ENCODE data around the gene RNF7. TPM values are rescaled to one million over a fixed set of nuclear protein-coding genes. Genes with fewer than 3 reads are reported as not detected.

Gene RNF7
- total RNA-seq, 4 donors from 2014 or later, result 92.1 to 113 (median 106) TPM

GRCh38 chr3:141776885-141777284, 38.8 kb downstream of the RNF7 start:
- no peak for TF ChIP-seq CTCF (IDR thresholded peaks at IDR 0.05 in 4 of 5, conservative IDR thresholded peaks at IDR 0.05 in 1 of 5)
- TF ChIP-seq POLR2A (IDR thresholded peaks at IDR 0.05), result no peak
- Histone ChIP-seq H3K27ac (no peak overlapping the region), H3K4me3 (no peak overlapping the region), H3K9me3 (no peaks in the 10 kb centered on the region), H3K36me3 (no peaks in the 10 kb centered on the region), H3K27me3 (no peaks in the 10 kb centered on the region), H3K4me1 (no peaks in the 10 kb centered on the region)
- in situ Hi-C loops (cut with MboI; ENCODE audit: low sequenced_read_pairs in 4 of 4) (no loop called here), intact Hi-C loops (cut with DNase I; ENCODE audit: low total_unique reads) (no loop called here)
- DNase-seq (no peak), ATAC-seq (no peak)

- Histone ChIP-seq H3K9me3 (no peaks in the 10 kb centered on the region), H3K4me1 (no peaks in the 10 kb centered on the region), H3K27me3 (no peaks in the 10 kb centered on the region), H3K27ac (no peak overlapping the region), H3K4me3 (no peak overlapping the region), H3K36me3 (no peaks in the 10 kb centered on the region)
- TF ChIP-seq POLR2A (IDR thresholded peaks at IDR 0.05) (no peak), CTCF (IDR thresholded peaks at IDR 0.05 in 4 of 5, conservative IDR thresholded peaks at IDR 0.05 in 1 of 5) (no peak)
- no peak for DNase-seq
- intact Hi-C loops (cut with DNase I; ENCODE audit: low total_unique reads) (no loop called here), in situ Hi-C loops (cut with MboI; ENCODE audit: low sequenced_read_pairs in 4 of 4) (no loop called here)
- ATAC-seq, result no peak
These were observed 40.1 kb downstream of the RNF7 start for GRCh38 chr3:141777957-141778813.

- Histone ChIP-seq H3K4me3 (no peak overlapping the region), H3K4me1 (no peaks in the 10 kb centered on the region), H3K27me3 (no peaks in the 10 kb centered on the region), H3K27ac (no peak overlapping the region), H3K9me3 (no peaks in the 10 kb centered on the region), H3K36me3 (no peaks in the 10 kb centered on the region)
- ATAC-seq (no peak), DNase-seq (no peak)
- in situ Hi-C loops (cut with MboI; ENCODE audit: low sequenced_read_pairs in 4 of 4) (no loop called here), intact Hi-C loops (cut with DNase I; ENCODE audit: low total_unique reads) (no loop called here)
- TF ChIP-seq CTCF (IDR thresholded peaks at IDR 0.05 in 4 of 5, conservative IDR thresholded peaks at IDR 0.05 in 1 of 5) (no peak), POLR2A (IDR thresholded peaks at IDR 0.05) (no peak)
These were observed 41.6 kb downstream of the RNF7 start for GRCh38 chr3:141779667-141780066.

GRCh38 chr3:141782386-141782932, 44.4 kb downstream of the RNF7 start:
- TF ChIP-seq CTCF (IDR thresholded peaks at IDR 0.05 in 4 of 5, conservative IDR thresholded peaks at IDR 0.05 in 1 of 5) (no peak), POLR2A (IDR thresholded peaks at IDR 0.05) (no peak)
- Histone ChIP-seq H3K27me3 (no peaks in the 10 kb centered on the region), H3K36me3 (no peaks in the 10 kb centered on the region), H3K4me3 (no peak overlapping the region), H3K9me3 (no peaks in the 10 kb centered on the region), H3K4me1 (no peaks in the 10 kb centered on the region), H3K27ac (no peak overlapping the region)
- DNase-seq, result no peak
- in situ Hi-C loops (cut with MboI; ENCODE audit: low sequenced_read_pairs in 4 of 4) (no loop called here), intact Hi-C loops (cut with DNase I; ENCODE audit: low total_unique reads) (no loop called here)
- ATAC-seq, result no peak
